Measurements from ENCODE around the gene CTH. TPM values are rescaled to one million over a fixed set of nuclear protein-coding genes. Genes with fewer than 3 reads are reported as not detected.

The CTH gene
- total RNA-seq, 4 donors from 2014 or later, result 14.7 to 22.2 (median 15.4) TPM

- TF ChIP-seq CTCF (IDR thresholded peaks at IDR 0.05), result no peak
- no peak for TF ChIP-seq POLR2A (IDR thresholded peaks at IDR 0.05)
- Histone ChIP-seq H3K27me3 (no peaks in the 10 kb centered on the region), H3K9me3 (no peaks in the 10 kb centered on the region), H3K36me3 (no peaks in the 10 kb centered on the region), H3K27ac (no peak overlapping the region), H3K4me1 (no peaks in the 10 kb centered on the region), H3K4me3 (replicated peaks in 1 of 3) (no peak overlapping the region)
- intact Hi-C loops (cut with DNase I), result no loop called here
- DNase-seq, result peak in 1 of 2 donors; percentile 11
- WGBS, 2 donors, result 84 to 85% methylated on average over 4 of the region's 4 CpGs
Observed at GRCh38 chr1:70420320-70420719, 9.3 kb downstream of the CTH start.

GRCh38 chr1:70426154-70427131 lies 15.4 kb downstream of the CTH start:
- no peaks in the 10 kb centered on the region for H3K27me3 ChIP-seq
- no peaks in the 10 kb centered on the region for H3K4me1 ChIP-seq
- H3K9me3 ChIP-seq, result no peaks in the 10 kb centered on the region
- no peak for DNase-seq
- H3K27ac ChIP-seq, result no peak overlapping the region
- H3K36me3 ChIP-seq, result peaks cover 0 to 10% of the 10 kb centered on the region in 2 donors
- intact Hi-C loops (cut with DNase I), result no loop called here
- TF ChIP-seq POLR2A (IDR thresholded peaks at IDR 0.05), result no peak
- no peak for TF ChIP-seq CTCF (IDR thresholded peaks at IDR 0.05)
- no peak overlapping the region for H3K4me3 ChIP-seq (replicated peaks in 1 of 3)
- 82 to 84% methylated on average over 7 of the region's 7 CpGs for WGBS, 2 donors

GRCh38 chr1:70427976-70428375 lies 16.9 kb downstream of the CTH start:
- 87 to 89% methylated on average over 3 of the region's 3 CpGs for WGBS, 2 donors
- DNase-seq, result no peak
- Histone ChIP-seq H3K9me3 (no peaks in the 10 kb centered on the region), H3K4me3 (replicated peaks in 1 of 3) (no peak overlapping the region), H3K27me3 (no peaks in the 10 kb centered on the region), H3K27ac (no peak overlapping the region), H3K4me1 (no peaks in the 10 kb centered on the region), H3K36me3 (peaks cover 0 to 22% of the 10 kb centered on the region in 2 donors)
- TF ChIP-seq CTCF (IDR thresholded peaks at IDR 0.05) (no peak), POLR2A (IDR thresholded peaks at IDR 0.05) (no peak)
- intact Hi-C loops (cut with DNase I), result no loop called here

GRCh38 chr1:70429219-70429618 lies 18.2 kb downstream of the CTH start:
- Histone ChIP-seq H3K4me1 (no peaks in the 10 kb centered on the region), H3K27ac (no peak overlapping the region), H3K9me3 (no peaks in the 10 kb centered on the region), H3K27me3 (no peaks in the 10 kb centered on the region), H3K36me3 (peaks cover 4 to 31% of the 10 kb centered on the region in 2 donors), H3K4me3 (replicated peaks in 1 of 3) (no peak overlapping the region)
- TF ChIP-seq POLR2A (IDR thresholded peaks at IDR 0.05) (no peak), CTCF (IDR thresholded peaks at IDR 0.05) (no peak)
- WGBS, 2 donors, result 97 to 100% methylated on average over 2 of the region's 2 CpGs
- intact Hi-C loops (cut with DNase I), result no loop called here
- no peak for DNase-seq

GRCh38 chr1:70429757-70430156 lies 18.7 kb downstream of the CTH start:
- TF ChIP-seq CTCF (IDR thresholded peaks at IDR 0.05), result no peak
- TF ChIP-seq POLR2A (IDR thresholded peaks at IDR 0.05), result no peak
- Histone ChIP-seq H3K4me3 (replicated peaks in 1 of 3) (no peak overlapping the region), H3K27me3 (no peaks in the 10 kb centered on the region), H3K9me3 (no peaks in the 10 kb centered on the region), H3K4me1 (no peaks in the 10 kb centered on the region), H3K27ac (no peak overlapping the region), H3K36me3 (peaks cover 4 to 31% of the 10 kb centered on the region in 2 donors)
- intact Hi-C loops (cut with DNase I), result no loop called here
- no peak for DNase-seq
- WGBS, 2 donors, result 97 to 100% methylated on average over 1 of the region's 1 CpG
